Calu3 (cell line): ENCODE data around the gene ZDHHC11B. TPM values are rescaled to one million over a fixed set of nuclear protein-coding genes. Genes with fewer than 3 reads are reported as not detected.
"Not testable (repeated sequence)": the region's sequence is repeated elsewhere in the genome, so short reads cannot be mapped to it uniquely, and the experiment has no call there.

Experiments used
- BruUV-seq: library from RNA; stranded (reverse); fragments of 400-500 nt; replicated peaks from 2 replicates; lab custom pipeline; 2021; lab: Mats Ljungman, UMichigan
- CTCF ChIA-PET: fragments of 300-600 bp; sonication (Branson Sonifier 250); formaldehyde crosslinking; loops from one replicate; lab custom pipeline; 2022; ENCODE audit warnings: antibody characterized with exemption; lab: Charles Lee
- DNase-seq: peaks from one replicate; pipeline ENCODE4 v3.0.0; 2022
- H3K27ac Mint-ChIP-seq: one replicate; pipeline ENCODE4 v1.8.0; 2022; ENCODE audit warnings: mixed read lengths; ENCODE audit not compliant: unreplicated experiment
- H3K27me3 Mint-ChIP-seq: one replicate; pipeline ENCODE4 v1.8.0; 2022; ENCODE audit warnings: mixed read lengths; ENCODE audit not compliant: unreplicated experiment
- H3K36me3 Mint-ChIP-seq: one replicate; pipeline ENCODE4 v1.8.0; 2022; ENCODE audit warnings: mild to moderate bottlenecking, moderate library complexity, mixed read lengths; ENCODE audit not compliant: insufficient read depth, unreplicated experiment
- H3K4me1 Mint-ChIP-seq: one replicate; pipeline ENCODE4 v1.8.0; 2022; ENCODE audit warnings: mild to moderate bottlenecking, low read depth, mixed read lengths; ENCODE audit not compliant: unreplicated experiment
- H3K4me3 Mint-ChIP-seq: one replicate; pipeline ENCODE4 v1.8.0; 2022; ENCODE audit warnings: mild to moderate bottlenecking, low read depth, moderate library complexity, mixed read lengths; ENCODE audit not compliant: unreplicated experiment
- H3K9me3 Mint-ChIP-seq: one replicate; pipeline ENCODE4 v1.8.0; 2022; ENCODE audit warnings: low read depth, mixed read lengths; ENCODE audit not compliant: unreplicated experiment
- CTCF ChIP-seq: fragments of 200-600 bp; IDR thresholded peaks from one replicate; pipeline ENCODE4 v1.8.0; 2022; ENCODE audit warnings: antibody characterized with exemption; ENCODE audit not compliant: unreplicated experiment
- intact Hi-C: fragments of 100-400 bp; cut with micrococcal nuclease; formaldehyde crosslinking; loops from one replicate; pipeline ENCODE4 v1.10.0; 2022; ENCODE audit not compliant: unreplicated experiment
- total RNA-seq: library from RNA; stranded (reverse); gene quantifications from 2 replicates; pipeline ENCODE4 v1.2.3, GENCODE V29; 2022

Gene ZDHHC11B
- total RNA-seq, 1 experiment from 2014 or later, result 3.0 TPM

- TF ChIP-seq CTCF, result no peak
- CTCF ChIA-PET, result no interaction called here
- Mint-ChIP-seq H3K4me3 (no peak overlapping the region), H3K4me1 (no peaks in the 10 kb centered on the region), H3K27ac (no peak overlapping the region), H3K27me3 (no peaks in the 10 kb centered on the region), H3K36me3 (peaks cover 4% of the 10 kb centered on the region), H3K9me3 (no peaks in the 10 kb centered on the region)
- intact Hi-C loops, result no loop called here
- no peak for DNase-seq
- no TSS peak for BruUV-seq
These were observed 34.5 kb upstream of the ZDHHC11B start for GRCh38 chr5:819078-819477.

GRCh38 chr5:816176-816575 lies 31.6 kb upstream of the ZDHHC11B start:
- H3K4me1 Mint-ChIP-seq, result no peaks in the 10 kb centered on the region
- no peaks in the 10 kb centered on the region for H3K9me3 Mint-ChIP-seq
- no TSS peak for BruUV-seq
- intact Hi-C loops, result no loop called here
- no peak for TF ChIP-seq CTCF
- DNase-seq, result no peak
- no peak overlapping the region for H3K27ac Mint-ChIP-seq
- CTCF ChIA-PET, result no interaction called here
- no peaks in the 10 kb centered on the region for H3K27me3 Mint-ChIP-seq
- peaks cover 4% of the 10 kb centered on the region for H3K36me3 Mint-ChIP-seq
- no peak overlapping the region for H3K4me3 Mint-ChIP-seq

GRCh38 chr5:815449-815848 lies 30.9 kb upstream of the ZDHHC11B start:
- intact Hi-C loops, result no loop called here
- Mint-ChIP-seq H3K27me3 (no peaks in the 10 kb centered on the region), H3K4me1 (no peaks in the 10 kb centered on the region), H3K4me3 (no peak overlapping the region), H3K36me3 (peaks cover 5% of the 10 kb centered on the region), H3K27ac (no peak overlapping the region), H3K9me3 (no peaks in the 10 kb centered on the region)
- CTCF ChIA-PET, result no interaction called here
- no peak for DNase-seq
- BruUV-seq, result no TSS peak
- no peak for TF ChIP-seq CTCF

GRCh38 chr5:813575-813974 lies 29.0 kb upstream of the ZDHHC11B start:
- DNase-seq, H3K36me3 Mint-ChIP-seq, CTCF ChIA-PET, H3K27me3 Mint-ChIP-seq, H3K27ac Mint-ChIP-seq, H3K9me3 Mint-ChIP-seq, H3K4me3 Mint-ChIP-seq, H3K4me1 Mint-ChIP-seq, BruUV-seq, intact Hi-C loops: not testable (repeated sequence)

GRCh38 chr5:811384-811783 lies 26.9 kb upstream of the ZDHHC11B start:
- H3K4me3 Mint-ChIP-seq, intact Hi-C loops, H3K27ac Mint-ChIP-seq, DNase-seq, H3K27me3 Mint-ChIP-seq, CTCF ChIA-PET, BruUV-seq, H3K4me1 Mint-ChIP-seq, H3K36me3 Mint-ChIP-seq, H3K9me3 Mint-ChIP-seq: not testable (repeated sequence)

GRCh38 chr5:807719-808514 lies 23.4 kb upstream of the ZDHHC11B start:
- H3K4me1 Mint-ChIP-seq, H3K27ac Mint-ChIP-seq, H3K9me3 Mint-ChIP-seq, DNase-seq, H3K4me3 Mint-ChIP-seq, H3K36me3 Mint-ChIP-seq, BruUV-seq, CTCF ChIA-PET, intact Hi-C loops: not testable (repeated sequence)
- peaks cover 16% of the 10 kb centered on the region for H3K27me3 Mint-ChIP-seq
